Epithelial cell of proximal tubule (primary cell): ENCODE data around the gene MRFAP1. TPM values are rescaled to one million over a fixed set of nuclear protein-coding genes. Genes with fewer than 3 reads are reported as not detected.
"Not testable (repeated sequence)": the region's sequence is repeated elsewhere in the genome, so short reads cannot be mapped to it uniquely, and the experiment has no call there.

Experiments
- DNase-seq: peaks from one replicate; pipeline ENCODE4 v3.0.0-alpha.2; 2011; ENCODE audit warnings: low read depth
- H3K4me3 ChIP-seq: 2 replicates; pipeline ENCODE4 v1.5.1; 2011; ENCODE audit warnings: low read depth, mild to moderate bottlenecking, low read length
- total RNA-seq: library from RNA; depleted of rRNA; stranded (reverse); fragments of >200 nt; gene quantifications from 2 replicates; pipeline ENCODE4 v1.2.3, GENCODE V29; 2015
- TF ChIP-seq, protein P1 (sequence below): conservative IDR thresholded peaks from 2 replicates; pipeline ENCODE4 v1.5.1; 2012; ENCODE audit warnings: low read depth, mild to moderate bottlenecking, low read length

Gene MRFAP1
- total RNA-seq, 1 donor from 2014 or later, result 330 TPM

DNA sequence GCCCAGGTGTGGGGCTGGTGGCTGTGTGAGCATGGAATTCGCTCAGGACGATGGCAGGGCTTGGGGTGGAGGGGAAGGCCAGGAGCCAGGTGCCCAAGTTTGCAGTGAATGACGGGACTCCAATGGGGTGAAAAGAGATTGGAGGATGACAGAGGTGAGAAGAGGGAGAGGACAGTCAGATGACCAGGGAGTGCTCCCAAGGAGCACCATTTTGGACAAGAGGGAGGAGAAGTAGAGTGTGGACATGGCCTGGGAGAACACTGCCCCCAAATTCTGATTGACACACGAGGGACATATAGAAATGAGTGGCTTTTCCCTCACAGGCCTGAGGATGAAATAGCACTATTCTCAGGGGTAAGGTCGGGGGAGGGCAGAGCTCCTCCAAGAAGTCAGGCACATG lies 6.7 kb downstream of the MRFAP1 start:
- no peak for DNase-seq
- H3K4me3 ChIP-seq, result no peak overlapping the region
- TF ChIP-seq, protein P1, sequence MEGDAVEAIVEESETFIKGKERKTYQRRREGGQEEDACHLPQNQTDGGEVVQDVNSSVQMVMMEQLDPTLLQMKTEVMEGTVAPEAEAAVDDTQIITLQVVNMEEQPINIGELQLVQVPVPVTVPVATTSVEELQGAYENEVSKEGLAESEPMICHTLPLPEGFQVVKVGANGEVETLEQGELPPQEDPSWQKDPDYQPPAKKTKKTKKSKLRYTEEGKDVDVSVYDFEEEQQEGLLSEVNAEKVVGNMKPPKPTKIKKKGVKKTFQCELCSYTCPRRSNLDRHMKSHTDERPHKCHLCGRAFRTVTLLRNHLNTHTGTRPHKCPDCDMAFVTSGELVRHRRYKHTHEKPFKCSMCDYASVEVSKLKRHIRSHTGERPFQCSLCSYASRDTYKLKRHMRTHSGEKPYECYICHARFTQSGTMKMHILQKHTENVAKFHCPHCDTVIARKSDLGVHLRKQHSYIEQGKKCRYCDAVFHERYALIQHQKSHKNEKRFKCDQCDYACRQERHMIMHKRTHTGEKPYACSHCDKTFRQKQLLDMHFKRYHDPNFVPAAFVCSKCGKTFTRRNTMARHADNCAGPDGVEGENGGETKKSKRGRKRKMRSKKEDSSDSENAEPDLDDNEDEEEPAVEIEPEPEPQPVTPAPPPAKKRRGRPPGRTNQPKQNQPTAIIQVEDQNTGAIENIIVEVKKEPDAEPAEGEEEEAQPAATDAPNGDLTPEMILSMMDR, result no peak

- no peak overlapping the region for H3K4me3 ChIP-seq
- no peak for DNase-seq
Measured at GRCh38 chr4:6647582-6648230, 7.2 kb downstream of the MRFAP1 start.

GRCh38 chr4:6649216-6649615 lies 8.7 kb downstream of the MRFAP1 start:
- DNase-seq, result no peak
- TF ChIP-seq, protein P1, result no peak
- no peak overlapping the region for H3K4me3 ChIP-seq

More at GRCh38 chr4:6647582-6648230, 7.2 kb downstream of the MRFAP1 start:
- TF ChIP-seq, protein P1, result no peak

- not testable (repeated sequence) for H3K4me3 ChIP-seq, DNase-seq
Measured at GRCh38 chr4:6654211-6654610, 13.7 kb downstream of the MRFAP1 start.

- not testable (repeated sequence) for DNase-seq, H3K4me3 ChIP-seq
Measured at GRCh38 chr4:6655291-6655690, 14.8 kb downstream of the MRFAP1 start.

- DNase-seq, result no peak
- no peak overlapping the region for H3K4me3 ChIP-seq
- TF ChIP-seq, protein P1, result no peak
Measured at GRCh38 chr4:6655924-6656323, 15.4 kb downstream of the MRFAP1 start.

DNA sequence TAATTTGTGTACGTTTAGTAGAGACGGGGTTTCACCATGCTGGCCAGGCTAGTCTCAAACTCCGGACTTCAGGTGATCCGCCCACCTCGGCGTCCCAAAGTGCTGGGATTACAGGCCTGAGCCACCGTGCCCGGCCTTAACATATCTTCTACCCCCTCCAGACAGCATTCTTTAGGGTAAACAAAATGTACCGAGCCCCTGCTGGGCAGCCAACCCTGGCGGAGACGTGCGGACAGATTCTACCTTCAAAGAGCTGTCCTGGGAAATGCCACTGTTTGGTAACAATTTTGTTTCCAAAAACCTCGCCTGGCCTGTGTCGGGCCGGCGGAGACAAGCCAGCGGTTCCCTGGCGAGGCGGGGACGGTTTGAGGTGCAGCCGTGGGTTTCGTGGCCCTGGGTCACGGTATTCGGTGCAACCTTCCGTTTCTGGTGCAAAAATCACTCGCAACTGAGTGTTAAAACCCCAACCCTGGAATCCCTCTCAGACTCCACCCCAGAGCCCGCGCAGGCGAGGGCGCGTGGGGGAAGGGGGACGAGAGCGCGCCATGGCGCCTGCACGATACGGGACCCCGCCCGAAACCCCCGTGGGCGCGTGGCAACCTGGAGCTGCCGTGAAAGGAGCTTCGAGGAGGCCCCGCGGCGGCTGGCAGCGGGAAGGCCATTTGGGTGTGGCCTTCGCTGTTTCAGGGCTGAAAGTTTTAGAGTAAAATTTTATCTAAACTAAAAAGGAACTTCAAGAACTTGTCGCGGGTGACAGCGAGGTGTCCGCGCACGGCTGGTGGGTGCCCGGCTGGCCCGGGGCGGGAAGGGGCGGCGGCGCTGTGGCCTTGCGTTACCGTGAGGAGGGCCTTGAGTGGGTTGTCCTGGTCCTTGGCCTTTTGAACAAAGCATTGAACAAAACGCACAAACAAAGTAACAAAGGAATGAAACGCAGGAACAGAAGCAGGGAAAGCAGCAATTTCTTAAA lies 17.0 kb downstream of the MRFAP1 start:
- no peak for DNase-seq
- no peak overlapping the region for H3K4me3 ChIP-seq
- TF ChIP-seq, protein P1, result no peak
